GM19468 (cell line): ENCODE results near the gene B4GALNT4.
"Not testable (repeated sequence)": the region's sequence is repeated elsewhere in the genome, so short reads cannot be mapped to it uniquely, and the experiment has no call there.

Experiments used
- ATAC-seq: cut with Tn5 transposase; IDR thresholded peaks from one replicate; pipeline ENCODE4 v1.9.1; 2021; ENCODE audit warnings: mild to moderate bottlenecking, moderate library complexity, moderate number of reproducible peaks; ENCODE audit not compliant: unreplicated experiment; ENCODE audit errors: extremely low read depth

The B4GALNT4 gene

DNA sequence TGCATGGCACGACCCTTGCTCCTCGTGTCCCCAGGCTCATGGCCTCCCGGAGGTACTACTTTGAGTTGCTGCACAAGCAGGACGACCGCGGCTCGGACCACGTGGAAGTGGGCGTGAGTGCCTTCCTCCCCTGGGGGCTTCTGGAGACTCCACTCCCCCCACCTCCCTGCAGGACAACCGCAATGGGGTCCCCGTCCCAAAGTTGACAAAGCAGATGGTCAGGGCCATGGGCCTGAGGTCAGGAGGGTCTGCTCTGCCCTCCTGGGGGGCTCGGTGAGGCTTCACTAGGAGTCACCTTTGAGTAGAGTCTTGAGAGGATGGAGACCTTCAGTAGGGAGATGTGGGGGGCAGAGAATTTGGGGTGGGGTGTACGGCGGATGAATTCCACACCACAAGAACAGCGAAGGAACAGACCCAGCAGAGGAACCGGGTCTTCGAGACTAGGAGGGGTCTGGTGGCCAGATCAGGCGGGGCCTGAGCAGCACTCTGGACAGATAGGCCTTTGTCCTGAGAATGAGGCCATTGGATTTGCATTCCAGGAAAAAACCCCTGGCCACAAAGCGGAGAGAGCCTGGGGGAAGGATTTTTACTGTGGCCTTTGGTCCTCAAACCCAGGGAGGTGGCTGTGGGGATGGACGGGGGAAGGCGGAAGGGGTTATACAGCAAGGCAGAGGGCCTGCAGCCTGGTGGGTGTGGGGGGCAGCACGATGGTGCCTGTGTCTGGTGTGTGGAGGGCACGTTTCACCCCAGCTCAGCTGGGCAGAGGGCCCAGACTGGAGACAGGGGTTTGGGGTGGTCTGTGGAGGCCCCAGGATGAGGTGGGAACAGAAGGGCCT lies 4.6 kb downstream of the B4GALNT4 start:
- no peak for ATAC-seq

DNA sequence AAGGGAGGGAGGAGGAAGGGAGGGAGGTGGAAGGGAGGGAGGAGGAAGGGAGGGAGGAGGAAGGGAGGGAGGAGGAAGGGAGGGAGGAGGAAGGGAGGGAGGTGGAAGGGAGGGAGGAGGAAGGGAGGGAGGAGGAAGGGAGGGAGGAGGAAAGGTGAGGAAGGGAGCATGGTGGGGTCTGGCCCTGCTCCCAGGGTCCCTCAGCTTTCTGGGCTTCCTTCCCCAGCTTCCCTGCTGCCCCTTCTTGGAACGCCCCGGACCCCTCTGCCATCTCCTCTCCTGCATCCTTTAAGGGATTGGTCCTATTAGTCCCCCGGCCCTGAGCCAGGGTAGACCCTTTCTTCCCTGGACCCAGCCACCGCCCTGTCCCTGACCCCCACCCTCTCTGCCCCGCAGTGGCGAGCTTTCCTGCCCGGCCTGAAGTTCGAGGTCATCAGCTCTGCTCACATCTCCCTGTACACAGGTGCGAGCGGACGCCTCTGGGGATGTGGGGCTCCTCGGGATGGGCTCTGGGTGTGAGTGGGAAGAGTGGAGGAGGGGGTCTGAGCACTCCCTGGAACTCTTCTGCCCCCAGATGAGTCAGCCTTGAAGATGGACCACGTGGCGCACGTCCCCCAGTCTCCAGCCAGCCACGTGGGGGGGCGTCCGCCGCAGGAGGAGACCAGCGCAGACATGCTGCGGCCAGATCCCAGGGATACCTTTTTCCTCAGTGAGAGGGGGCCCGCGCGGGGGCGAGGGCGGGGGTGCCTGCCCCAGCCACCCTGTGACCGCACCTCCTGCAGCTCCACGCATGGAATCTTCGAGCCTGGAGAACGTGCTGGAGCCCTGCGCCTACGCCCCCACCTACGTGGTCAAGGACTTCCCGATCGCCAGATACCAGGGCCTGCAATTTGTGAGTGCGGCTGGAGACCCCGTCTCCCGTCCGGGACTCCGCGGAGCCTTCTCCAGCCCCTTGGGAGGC lies 6.0 kb downstream of the B4GALNT4 start:
- no peak for ATAC-seq

DNA sequence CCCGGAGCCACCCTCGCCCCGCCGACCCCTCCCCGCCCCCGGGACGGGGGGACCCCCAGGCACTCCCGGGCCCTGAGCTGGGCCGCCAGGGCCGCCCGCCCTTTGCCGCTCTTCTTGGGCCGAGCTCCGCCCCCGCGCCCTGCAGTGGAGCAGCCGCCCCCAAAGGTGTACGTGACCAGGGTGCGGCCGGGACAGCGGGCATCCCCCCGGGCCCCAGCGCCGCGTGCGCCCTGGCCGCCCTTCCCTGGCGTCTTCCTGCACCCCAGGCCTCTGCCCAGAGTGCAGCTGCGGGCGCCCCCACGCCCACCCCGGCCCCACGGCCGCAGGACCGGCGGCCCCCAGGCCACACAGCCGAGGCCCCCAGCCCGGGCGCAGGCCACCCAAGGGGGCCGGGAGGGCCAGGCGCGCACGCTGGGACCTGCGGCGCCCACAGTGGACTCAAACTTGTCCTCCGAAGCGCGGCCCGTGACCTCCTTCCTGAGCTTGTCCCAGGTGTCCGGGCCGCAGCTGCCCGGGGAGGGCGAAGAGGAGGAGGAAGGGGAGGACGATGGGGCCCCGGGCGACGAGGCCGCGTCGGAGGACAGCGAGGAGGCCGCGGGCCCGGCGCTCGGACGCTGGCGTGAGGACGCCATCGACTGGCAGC lies 7.4 kb downstream of the B4GALNT4 start:
- no peak for ATAC-seq

DNA sequence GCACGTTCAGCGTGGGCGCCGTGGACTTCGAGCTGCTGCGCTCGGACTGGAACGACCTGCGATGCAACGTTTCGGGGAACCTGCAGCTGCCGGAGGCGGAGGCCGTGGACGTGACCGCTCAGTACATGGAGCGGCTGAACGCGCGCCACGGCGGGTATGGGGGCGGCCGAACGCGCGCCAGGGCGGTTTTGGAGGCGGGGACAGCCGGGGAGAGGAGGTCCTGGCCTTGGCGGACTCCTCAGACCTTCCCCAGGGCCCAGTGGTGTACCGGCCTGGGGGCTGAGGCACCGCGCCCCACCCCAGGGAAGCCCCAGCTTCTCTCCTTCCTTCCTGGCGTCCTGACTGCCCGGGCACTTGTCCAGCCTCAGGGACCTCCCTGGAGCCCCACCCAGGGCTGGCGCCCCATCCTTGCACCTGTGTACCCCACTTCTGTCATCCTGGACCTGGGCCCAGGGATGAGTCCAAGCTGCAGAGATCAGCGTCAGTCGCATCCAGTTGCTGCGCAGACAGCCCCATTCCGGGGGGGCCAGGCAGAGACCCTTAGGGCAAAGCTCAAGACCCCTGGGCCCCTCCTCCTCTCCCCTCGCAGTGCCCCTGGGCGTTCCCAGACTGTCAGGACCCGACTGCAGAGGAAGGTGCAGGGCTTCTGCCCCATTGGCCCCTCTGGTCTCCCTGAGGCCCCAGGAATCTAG lies 8.0 kb downstream of the B4GALNT4 start:
- ATAC-seq: no peak

DNA sequence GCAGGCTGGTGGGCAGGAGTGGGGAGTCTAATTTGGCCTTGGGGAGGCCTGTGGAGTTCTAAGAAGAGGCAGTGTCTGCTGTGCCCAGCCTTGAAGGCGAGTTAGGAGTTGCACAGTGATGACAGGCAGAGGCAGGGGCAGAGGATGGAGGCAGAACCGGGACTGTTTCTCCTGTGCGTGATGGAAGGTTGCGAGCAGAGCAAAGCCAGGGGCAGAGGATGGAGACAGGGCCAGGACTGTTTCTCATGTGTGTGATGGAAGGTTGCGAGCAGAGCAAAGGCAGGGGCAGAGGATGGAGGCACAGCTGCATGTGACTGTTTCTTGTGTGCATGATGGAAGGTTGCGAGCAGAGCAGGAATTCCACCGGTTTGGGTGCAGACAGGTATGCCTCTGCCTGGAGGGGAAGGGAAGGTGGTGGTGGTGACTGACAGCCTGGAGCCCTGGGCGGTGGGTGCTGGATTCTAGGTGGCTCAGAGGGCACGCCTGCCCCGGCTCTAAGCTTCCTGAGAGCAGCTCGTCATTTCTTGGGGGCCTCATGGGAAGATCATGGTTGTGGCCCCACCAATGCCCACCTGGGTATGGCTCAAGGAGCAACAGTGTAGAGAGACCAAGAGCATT lies 8.7 kb downstream of the B4GALNT4 start:
- ATAC-seq: no peak

DNA sequence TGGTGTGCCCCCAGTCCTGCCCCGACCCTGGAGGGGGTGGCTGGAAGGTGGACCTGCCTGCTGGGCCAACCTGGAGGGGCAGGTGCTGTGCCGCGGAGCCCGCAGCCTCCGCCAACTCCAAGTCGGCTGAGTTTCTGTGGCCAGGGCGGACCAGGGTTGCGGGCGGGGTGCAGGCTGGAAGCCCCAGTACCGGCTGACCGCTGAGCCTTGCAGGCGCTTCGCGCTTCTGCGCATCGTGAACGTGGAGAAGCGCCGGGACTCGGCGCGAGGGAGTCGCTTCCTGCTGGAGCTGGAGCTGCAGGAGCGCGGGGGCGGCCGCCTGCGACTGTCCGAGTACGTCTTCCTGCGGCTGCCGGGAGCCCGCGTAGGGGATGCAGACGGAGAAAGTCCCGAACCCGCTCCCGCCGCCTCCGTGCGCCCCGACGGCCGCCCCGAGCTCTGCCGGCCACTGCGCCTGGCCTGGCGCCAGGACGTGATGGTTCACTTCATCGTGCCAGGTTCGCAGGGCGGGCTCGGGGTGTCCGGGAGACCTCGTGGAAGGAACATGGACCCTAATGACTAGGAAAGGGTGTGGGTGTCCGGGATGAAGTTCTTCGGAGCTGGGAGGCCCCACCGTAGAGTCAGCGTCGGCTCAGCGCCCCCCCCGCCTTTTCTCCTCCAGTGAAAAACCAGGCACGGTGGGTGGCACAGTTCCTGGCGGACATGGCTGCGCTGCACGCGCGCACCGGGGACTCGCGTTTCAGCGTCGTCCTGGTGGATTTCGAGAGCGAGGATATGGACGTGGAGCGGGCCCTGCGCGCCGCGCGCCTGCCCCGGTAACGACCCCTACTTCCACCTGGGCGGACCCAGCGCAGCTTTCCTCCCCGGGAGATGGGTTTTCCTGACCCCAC lies 10.2 kb downstream of the B4GALNT4 start:
- no peak for ATAC-seq

DNA sequence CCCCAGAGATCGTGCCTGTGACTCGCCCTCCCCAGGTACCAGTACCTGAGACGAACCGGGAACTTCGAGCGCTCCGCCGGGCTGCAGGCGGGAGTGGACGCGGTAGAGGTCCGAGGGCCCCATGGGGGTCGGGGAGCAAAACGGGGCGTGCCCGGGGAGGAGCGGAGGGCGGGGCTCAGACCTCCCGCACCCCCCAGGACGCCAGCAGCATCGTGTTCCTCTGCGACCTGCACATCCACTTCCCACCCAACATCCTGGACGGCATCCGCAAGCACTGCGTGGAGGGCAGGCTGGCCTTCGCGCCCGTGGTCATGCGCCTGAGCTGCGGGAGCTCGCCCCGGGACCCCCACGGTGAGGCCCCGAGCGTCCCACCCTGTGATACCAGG lies 10.8 kb downstream of the B4GALNT4 start:
- no peak for ATAC-seq

DNA sequence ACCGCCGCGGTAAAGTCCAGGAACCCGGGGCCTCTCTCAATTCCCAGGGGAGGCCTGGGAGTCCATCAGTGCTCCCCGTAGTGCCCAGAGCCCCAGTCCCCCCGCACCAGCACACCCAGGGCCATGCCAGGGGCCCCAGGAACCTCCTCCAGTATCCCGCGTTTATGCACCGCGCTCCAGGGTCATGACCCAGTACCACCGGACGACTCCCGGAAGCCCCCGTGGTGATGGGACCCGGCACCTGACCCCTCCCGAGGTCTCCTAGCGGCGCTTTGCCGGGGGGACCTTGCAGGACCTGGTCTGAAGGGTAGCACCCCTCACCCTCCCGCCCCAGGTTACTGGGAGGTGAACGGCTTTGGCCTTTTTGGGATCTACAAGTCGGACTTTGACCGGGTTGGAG lies 11.2 kb downstream of the B4GALNT4 start:
- ATAC-seq: no peak

DNA sequence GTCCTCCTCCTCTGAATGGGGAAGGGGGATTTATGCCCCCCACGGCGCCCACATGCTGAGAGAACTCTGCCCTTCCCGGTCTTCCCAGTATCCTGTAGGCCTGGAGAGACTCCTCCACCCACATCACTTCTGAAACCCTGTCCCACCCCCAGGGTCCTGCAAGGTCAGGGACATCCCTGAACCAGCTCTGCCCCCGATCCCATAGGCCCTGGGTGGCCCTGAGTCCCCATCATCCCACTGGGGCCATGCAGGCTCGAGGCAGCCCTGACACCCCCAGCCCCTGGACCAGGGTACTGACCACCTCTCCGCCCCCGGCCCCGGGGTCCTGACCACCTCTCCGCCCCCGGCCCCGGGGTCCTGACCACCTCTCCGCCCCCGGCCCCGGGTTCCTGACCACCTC lies 11.7 kb downstream of the B4GALNT4 start:
- no peak for ATAC-seq

DNA sequence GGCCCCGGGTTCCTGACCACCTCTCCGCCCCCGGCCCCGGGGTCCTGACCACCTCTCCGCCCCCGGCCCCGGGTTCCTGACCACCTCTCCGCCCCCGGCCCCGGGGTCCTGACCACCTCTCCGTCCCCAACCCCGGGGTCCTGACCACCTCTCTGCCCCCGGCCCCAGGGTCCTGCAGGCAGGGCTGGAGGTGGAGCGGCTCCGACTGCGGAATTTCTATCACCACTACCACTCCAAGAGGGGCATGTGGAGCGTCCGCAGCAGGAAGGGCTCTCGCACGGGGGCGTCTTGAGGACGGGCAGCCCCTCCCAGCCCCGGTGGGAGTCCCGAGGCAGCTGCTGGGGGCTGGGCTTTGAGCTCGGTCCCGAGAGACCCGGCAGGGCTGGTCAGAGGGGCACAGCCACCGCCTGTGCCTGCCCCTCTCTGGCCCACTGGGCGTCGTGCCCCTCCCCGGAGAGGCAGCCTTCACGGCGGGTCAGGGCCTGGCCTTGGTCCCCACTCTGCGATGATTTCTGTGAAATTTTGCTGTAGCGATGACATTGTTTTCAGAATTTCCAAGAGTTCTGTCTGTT lies 12.3 kb downstream of the B4GALNT4 start:
- no peak for ATAC-seq

DNA sequence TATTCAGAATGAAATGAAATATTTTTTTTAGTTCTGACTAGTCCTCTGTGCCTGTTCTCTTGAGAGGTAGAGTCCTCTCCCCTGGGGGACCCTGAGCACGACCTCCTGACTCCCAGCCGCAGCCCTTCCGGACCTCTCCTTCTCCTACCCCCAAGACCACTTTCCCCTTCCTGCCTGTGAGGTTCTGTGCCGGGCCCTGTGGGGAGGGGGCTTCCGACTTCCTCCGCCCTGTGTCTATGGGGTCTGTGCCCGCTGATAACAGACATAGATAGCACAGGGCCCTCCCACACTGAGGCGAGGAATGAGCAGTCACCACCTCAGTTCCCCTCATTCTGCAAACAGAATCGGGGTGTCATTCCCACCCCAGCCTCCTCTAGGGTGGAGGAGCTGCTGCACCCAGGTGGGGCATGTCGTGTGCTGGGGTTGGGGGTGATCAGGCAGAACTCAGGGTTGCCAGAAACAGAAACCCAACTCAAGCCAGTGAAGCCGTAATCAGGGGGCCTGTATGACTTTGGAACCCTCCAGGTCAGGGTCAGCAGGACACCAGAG lies 12.9 kb downstream of the B4GALNT4 start:
- no peak for ATAC-seq

DNA sequence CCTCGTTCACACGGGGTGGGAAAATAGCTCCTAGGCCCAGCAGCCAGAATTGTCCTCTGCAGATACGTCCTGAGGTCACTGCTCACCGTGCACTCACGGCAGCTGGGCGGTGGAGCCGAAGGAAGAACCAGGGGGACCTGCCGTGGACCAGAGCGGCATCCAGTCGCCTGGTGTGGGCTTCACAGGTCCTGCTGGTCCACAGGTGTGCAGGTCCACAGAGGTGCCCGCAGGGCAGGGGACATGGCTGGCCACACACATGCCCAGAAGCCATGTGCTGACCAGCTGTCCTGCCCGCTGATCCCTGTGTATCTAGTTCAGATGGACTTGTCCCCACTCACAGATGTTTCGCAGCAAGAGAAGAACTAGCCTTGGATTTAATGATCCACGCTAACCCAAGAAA lies 14.1 kb downstream of the B4GALNT4 start:
- ATAC-seq: no peak

DNA sequence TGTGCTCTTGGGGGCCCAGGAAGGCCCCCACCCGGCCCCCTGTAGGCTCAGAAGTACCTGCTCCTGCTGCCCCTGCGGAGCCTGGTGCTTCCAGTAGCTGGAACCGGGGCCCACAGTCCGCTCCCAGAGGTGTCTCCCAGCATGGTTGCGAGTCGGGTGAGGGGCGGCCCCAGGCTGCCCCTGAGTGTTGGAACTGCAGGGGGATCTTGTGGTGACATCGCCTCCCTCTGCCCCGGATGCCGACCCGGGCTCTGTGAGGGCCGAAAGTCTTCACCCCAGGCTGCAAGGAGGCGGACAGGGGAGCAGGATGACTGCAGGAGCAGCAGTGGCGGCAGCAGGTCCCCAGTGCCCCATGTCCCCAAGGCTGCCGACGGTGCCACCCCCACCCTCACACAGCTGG lies 15.2 kb downstream of the B4GALNT4 start:
- ATAC-seq: no peak

DNA sequence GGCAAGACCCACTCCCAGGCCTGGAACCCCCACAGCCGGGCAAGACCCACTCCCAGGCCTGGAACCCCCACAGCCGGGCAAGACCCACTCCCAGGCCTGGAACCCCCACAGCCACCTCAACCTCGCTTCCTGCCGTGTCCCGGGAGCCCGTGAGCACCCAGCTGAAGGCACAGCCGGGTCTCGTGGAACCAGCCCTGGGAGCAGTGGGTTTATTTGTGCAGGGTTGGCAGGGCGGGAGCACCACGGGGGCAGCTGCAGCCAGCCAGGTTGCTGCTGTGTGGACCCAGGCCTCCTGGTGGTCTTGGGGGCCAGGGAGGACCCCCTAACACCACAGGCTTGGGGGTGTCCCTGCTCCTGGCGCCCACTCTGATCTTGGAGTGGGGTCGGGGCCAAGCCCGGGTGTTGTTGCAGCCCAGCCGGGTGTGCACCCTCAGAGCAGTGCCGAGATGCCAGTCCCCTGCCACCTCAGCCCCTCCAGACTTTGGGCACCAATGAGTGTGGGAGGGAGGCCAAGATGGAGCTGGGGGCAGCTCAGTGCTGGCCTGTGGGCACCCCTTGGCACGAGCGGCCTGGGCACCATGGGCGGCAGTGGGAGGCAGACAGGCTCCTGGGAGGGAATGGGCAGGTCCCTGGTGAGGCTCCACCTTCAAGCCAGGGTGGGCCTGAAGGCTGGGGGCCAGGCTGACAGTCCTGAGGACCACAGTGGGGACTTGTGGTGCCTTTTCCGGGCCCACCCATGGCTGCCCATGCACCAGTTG lies 16.5 kb downstream of the B4GALNT4 start:
- ATAC-seq: no peak

DNA sequence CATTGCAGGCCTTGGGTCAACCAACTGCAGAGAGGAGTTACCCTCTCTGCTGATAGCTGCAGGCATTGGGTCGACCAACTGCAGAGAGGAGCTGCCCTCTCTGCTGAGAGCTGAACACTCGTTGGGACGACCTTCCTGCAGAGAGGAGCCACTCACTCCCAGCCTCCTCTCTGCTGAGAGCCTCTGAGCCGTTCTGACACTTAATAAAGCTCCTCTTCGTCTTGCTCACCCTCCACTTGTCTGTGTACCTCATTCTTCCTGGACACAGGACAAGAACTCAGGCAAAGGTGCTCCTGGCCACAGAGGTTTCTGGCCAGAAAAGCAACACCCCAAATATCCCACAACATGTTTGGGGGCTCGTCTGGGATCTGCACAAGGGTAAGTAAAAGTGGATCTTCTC lies 17.2 kb downstream of the B4GALNT4 start:
- ATAC-seq: no peak

DNA sequence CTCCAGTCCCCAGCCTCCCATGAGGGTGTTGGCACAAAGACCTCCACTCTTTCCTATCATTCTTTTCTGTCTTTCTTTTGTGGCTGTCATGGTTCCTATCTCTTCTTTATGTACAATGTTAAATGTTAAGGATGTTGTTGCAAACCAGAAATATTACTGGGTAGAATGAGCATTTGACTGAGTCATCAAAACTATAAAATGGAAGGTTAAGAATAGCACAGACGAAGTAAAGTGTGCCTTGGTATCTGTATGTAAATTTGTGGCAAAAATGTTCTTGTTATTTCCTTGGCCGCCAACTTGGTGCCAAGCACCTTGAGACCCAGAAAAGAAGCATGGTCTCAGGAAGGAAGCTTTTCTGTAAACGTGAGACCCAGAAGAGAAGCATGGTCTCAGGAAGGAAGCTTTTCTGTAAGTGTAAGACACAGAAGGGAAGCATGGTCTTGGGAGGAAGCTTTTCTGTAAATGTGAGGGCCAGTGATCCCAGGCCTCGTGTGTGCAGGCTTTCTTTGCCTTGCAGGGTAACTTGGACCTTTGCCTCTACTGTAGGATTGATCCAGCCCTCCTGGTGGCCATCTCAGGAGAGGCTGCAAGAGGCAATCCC lies 18.0 kb downstream of the B4GALNT4 start:
- ATAC-seq: no peak

DNA sequence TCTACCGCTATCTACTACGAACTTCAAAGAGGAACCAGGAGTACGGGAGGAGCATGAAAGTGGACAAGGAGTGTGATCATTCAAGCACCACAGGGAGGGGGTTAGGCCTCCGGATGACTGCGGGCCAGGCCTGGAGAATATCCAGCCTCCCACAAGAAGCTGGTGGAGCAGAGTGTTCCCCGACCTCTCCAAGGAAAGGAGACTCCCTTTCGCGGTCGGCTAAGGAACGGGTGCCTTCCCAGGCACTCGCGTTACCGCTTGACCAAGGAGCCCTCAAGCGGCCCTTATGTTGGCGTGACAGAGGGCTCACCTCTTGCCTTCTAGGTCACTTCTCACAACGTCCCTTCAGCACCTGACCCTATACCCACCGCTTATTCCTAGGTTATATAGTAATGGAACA lies 20.1 kb downstream of the B4GALNT4 start:
- not testable (repeated sequence) for ATAC-seq
